ENCODE results near the gene XYLT1. TPM values are rescaled to one million over a fixed set of nuclear protein-coding genes. Genes with fewer than 3 reads are reported as not detected.

Gene XYLT1
- total RNA-seq, 1 donor from 2014 or later: 27.3 TPM

- H3K36me3 ChIP-seq: no peaks in the 10 kb centered on the region
- H3K27ac ChIP-seq: no peak overlapping the region
- H3K4me3 ChIP-seq: no peak overlapping the region
- peaks cover 7% of the 10 kb centered on the region for H3K4me1 ChIP-seq
- no peaks in the 10 kb centered on the region for H3K27me3 ChIP-seq
- intact Hi-C loops (cut with DNase I): loop anchor here (10.0 kb wide), 1 partner anchor 192 kb away; no protein-coding TSS in a partner anchor
- H3K9me3 ChIP-seq: no peaks in the 10 kb centered on the region
- DNase-seq (ENCODE audit: extremely low spot score in 2 of 2): no peak
- TF ChIP-seq POLR2A (IDR thresholded peaks at IDR 0.05) (no peak), CTCF (IDR thresholded peaks at IDR 0.05) (no peak)
These were observed 198.0 kb downstream of the XYLT1 start for GRCh38 chr16:17272716-17273115.

GRCh38 chr16:17271687-17272086, 199.1 kb downstream of the XYLT1 start:
- no peak overlapping the region for H3K27ac ChIP-seq
- no peaks in the 10 kb centered on the region for H3K27me3 ChIP-seq
- peaks cover 7% of the 10 kb centered on the region for H3K4me1 ChIP-seq
- no peak for DNase-seq (ENCODE audit: extremely low spot score in 2 of 2)
- TF ChIP-seq CTCF (IDR thresholded peaks at IDR 0.05) (no peak), POLR2A (IDR thresholded peaks at IDR 0.05) (no peak), POLR2AphosphoS5 (IDR thresholded peaks at IDR 0.05; ENCODE audit: insufficient read depth in 1 of 2, low read depth in 1 of 2) (no peak)
- no peaks in the 10 kb centered on the region for H3K9me3 ChIP-seq
- intact Hi-C loops (cut with DNase I): loop anchor here (10.0 kb wide), 1 partner anchor 193 kb away; no protein-coding TSS in a partner anchor
- H3K36me3 ChIP-seq: no peaks in the 10 kb centered on the region
- H3K4me3 ChIP-seq: no peak overlapping the region

GRCh38 chr16:17270683-17271109, 200.1 kb downstream of the XYLT1 start:
- Histone ChIP-seq H3K27ac (no peak overlapping the region), H3K4me1 (peaks cover 7% of the 10 kb centered on the region), H3K9me3 (no peaks in the 10 kb centered on the region), H3K36me3 (no peaks in the 10 kb centered on the region), H3K27me3 (no peaks in the 10 kb centered on the region), H3K4me3 (no peak overlapping the region)
- no peak for DNase-seq (ENCODE audit: extremely low spot score in 2 of 2)
- TF ChIP-seq CTCF (IDR thresholded peaks at IDR 0.05) (no peak), POLR2A (IDR thresholded peaks at IDR 0.05) (no peak), POLR2AphosphoS5 (IDR thresholded peaks at IDR 0.05; ENCODE audit: insufficient read depth in 1 of 2, low read depth in 1 of 2) (no peak)
- intact Hi-C loops (cut with DNase I): loop anchor here (10.0 kb wide), 1 partner anchor 194 kb away; no protein-coding TSS in a partner anchor

- TF ChIP-seq CTCF (IDR thresholded peaks at IDR 0.05): no peak
- TF ChIP-seq POLR2A (IDR thresholded peaks at IDR 0.05): no peak
- no peak for TF ChIP-seq POLR2AphosphoS5 (IDR thresholded peaks at IDR 0.05; ENCODE audit: insufficient read depth in 1 of 2, low read depth in 1 of 2)
- intact Hi-C loops (cut with DNase I): loop anchor here (10.0 kb wide), 1 partner anchor 195 kb away; no protein-coding TSS in a partner anchor
- no peak overlapping the region for H3K27ac ChIP-seq
- H3K4me3 ChIP-seq: no peak overlapping the region
- no peaks in the 10 kb centered on the region for H3K27me3 ChIP-seq
- no peak for DNase-seq (ENCODE audit: extremely low spot score in 2 of 2)
- H3K36me3 ChIP-seq: no peaks in the 10 kb centered on the region
- H3K4me1 ChIP-seq: peaks cover 7% of the 10 kb centered on the region
- H3K9me3 ChIP-seq: no peaks in the 10 kb centered on the region
These were observed 200.6 kb downstream of the XYLT1 start for GRCh38 chr16:17270111-17270510.

GRCh38 chr16:17269439-17269838, 201.3 kb downstream of the XYLT1 start:
- H3K27ac ChIP-seq: no peak overlapping the region
- peaks cover 7% of the 10 kb centered on the region for H3K4me1 ChIP-seq
- no peaks in the 10 kb centered on the region for H3K36me3 ChIP-seq
- no peak overlapping the region for H3K4me3 ChIP-seq
- no peaks in the 10 kb centered on the region for H3K9me3 ChIP-seq
- intact Hi-C loops (cut with DNase I): no loop called here
- DNase-seq (ENCODE audit: extremely low spot score in 2 of 2): no peak
- no peak for TF ChIP-seq POLR2AphosphoS5 (IDR thresholded peaks at IDR 0.05; ENCODE audit: insufficient read depth in 1 of 2, low read depth in 1 of 2)
- no peak for TF ChIP-seq CTCF (IDR thresholded peaks at IDR 0.05)
- TF ChIP-seq POLR2A (IDR thresholded peaks at IDR 0.05): no peak
- H3K27me3 ChIP-seq: no peaks in the 10 kb centered on the region

Measured in vagina (tissue), 2 donors.